HFFc6 (cell line): Measurements from ENCODE around the gene TOR1A. TPM values are rescaled to one million over a fixed set of nuclear protein-coding genes. Genes with fewer than 3 reads are reported as not detected.
A peak's percentile ranks its signal among the peaks of the same experiment; 100 is the strongest.

ENCODE experiments used
- DNase-seq: peaks from one replicate; pipeline ENCODE4 v3.0.0-alpha.2; 2018
- H3K27ac Mint-ChIP-seq: 2 replicates; pipeline ENCODE4 v1.8.0; 2020; ENCODE audit warnings: mild to moderate bottlenecking, mixed read lengths
- H3K27me3 Mint-ChIP-seq: 2 replicates; pipeline ENCODE4 v1.8.0; 2021; ENCODE audit warnings: mild to moderate bottlenecking, moderate library complexity, mixed read lengths; ENCODE audit not compliant: insufficient read depth
- H3K36me3 Mint-ChIP-seq: 2 replicates; pipeline ENCODE4 v1.8.0; 2021; ENCODE audit warnings: low read depth, mixed read lengths
- H3K4me1 Mint-ChIP-seq: 2 replicates; pipeline ENCODE4 v1.8.0; 2020; ENCODE audit warnings: low read depth, mixed read lengths
- H3K4me3 Mint-ChIP-seq: 2 replicates; pipeline ENCODE4 v1.8.0; 2020; ENCODE audit warnings: mild to moderate bottlenecking, moderate library complexity, mixed read lengths
- H3K9me3 Mint-ChIP-seq: 2 replicates; pipeline ENCODE4 v1.8.0; 2020; ENCODE audit warnings: mild to moderate bottlenecking, mixed read lengths
- CTCF ChIP-seq: fragments of 200-600 bp; sonication (generic); IDR thresholded peaks from 2 replicates; pipeline ENCODE4 v1.5.0; 2021; ENCODE audit warnings: antibody characterized with exemption, mild to moderate bottlenecking
- total RNA-seq, 6 experiments: library from RNA; stranded (reverse); fragmentation: NEBNext Ultra II Directional; extraction: Animal tissue kit (Norgen Biotek cat#: 25700); gene quantifications; 2 replicates in 1 of 6; 3 replicates in 5 of 6; pipeline ENCODE4 v1.2.3, GENCODE V29; 2021

Gene TOR1A
- total RNA-seq, 6 experiments from 2014 or later = 59.1 to 70.5 (median 67.1) TPM

GRCh38 chr9:129774791-129775447 lies 49.0 kb downstream of the TOR1A start:
- Mint-ChIP-seq H3K27me3 (peaks cover 1% of the 10 kb centered on the region; the same call in 1 of the 2 replicates), H3K9me3 (no peaks in the 10 kb centered on the region), H3K4me3 (no peak overlapping the region), H3K27ac (no peak overlapping the region), H3K4me1 (peaks cover 40% of the 10 kb centered on the region), H3K36me3 (no peaks in the 10 kb centered on the region)
- no peak for TF ChIP-seq CTCF
- DNase-seq = no peak

GRCh38 chr9:129773262-129774048 lies 50.5 kb downstream of the TOR1A start:
- no peaks in the 10 kb centered on the region for H3K36me3 Mint-ChIP-seq
- peak overlapping the region; percentile 52 for H3K27ac Mint-ChIP-seq
- TF ChIP-seq CTCF = no peak
- no peaks in the 10 kb centered on the region for H3K9me3 Mint-ChIP-seq
- H3K4me1 Mint-ChIP-seq = peaks cover 40% of the 10 kb centered on the region
- H3K27me3 Mint-ChIP-seq = peaks cover 5% of the 10 kb centered on the region; the same call in 1 of the 2 replicates
- H3K4me3 Mint-ChIP-seq = peak overlapping the region; percentile 14; the same call in 1 of the 2 replicates
- peak; percentile 85 for DNase-seq

- no peaks in the 10 kb centered on the region for H3K9me3 Mint-ChIP-seq
- no peak for DNase-seq
- H3K27me3 Mint-ChIP-seq = peaks cover 7% of the 10 kb centered on the region
- H3K4me1 Mint-ChIP-seq = peaks cover 20% of the 10 kb centered on the region
- H3K4me3 Mint-ChIP-seq = no peak overlapping the region
- no peaks in the 10 kb centered on the region for H3K36me3 Mint-ChIP-seq
- no peak overlapping the region for H3K27ac Mint-ChIP-seq
- no peak for TF ChIP-seq CTCF
These were observed 53.2 kb downstream of the TOR1A start for GRCh38 chr9:129770741-129771140.

- no peaks in the 10 kb centered on the region for H3K9me3 Mint-ChIP-seq
- TF ChIP-seq CTCF = no peak
These were observed 54.3 kb downstream of the TOR1A start for GRCh38 chr9:129769669-129770068.

GRCh38 chr9:129768486-129768885 lies 55.5 kb downstream of the TOR1A start:
- no peak for DNase-seq

More at GRCh38 chr9:129769669-129770068, 54.3 kb downstream of the TOR1A start:
- Mint-ChIP-seq H3K4me3 (no peak overlapping the region), H3K36me3 (no peaks in the 10 kb centered on the region), H3K27ac (no peak overlapping the region), H3K4me1 (peaks cover 15% of the 10 kb centered on the region), H3K27me3 (peaks cover 6% of the 10 kb centered on the region)
- DNase-seq = no peak

More at GRCh38 chr9:129768486-129768885, 55.5 kb downstream of the TOR1A start:
- H3K36me3 Mint-ChIP-seq = no peaks in the 10 kb centered on the region
- no peak overlapping the region for H3K4me3 Mint-ChIP-seq
- peaks cover 6% of the 10 kb centered on the region for H3K27me3 Mint-ChIP-seq
- no peak for TF ChIP-seq CTCF
- peaks cover 6% of the 10 kb centered on the region for H3K4me1 Mint-ChIP-seq
- no peak overlapping the region for H3K27ac Mint-ChIP-seq
- H3K9me3 Mint-ChIP-seq = no peaks in the 10 kb centered on the region
